NCI-H2196 treated with DMSO at 0.1 percent for 48 hours (cell line): Measurements from ENCODE around the gene RAB32.

ENCODE experiments used
- DNase-seq: peaks from one replicate; lab custom pipeline; 2025; ENCODE audit not compliant: unreplicated experiment; lab: John Stamatoyannopoulos, UW

The RAB32 gene

GRCh38 chr6:146581968-146582367, 38.3 kb downstream of the RAB32 start:
- DNase-seq, result no peak

- DNase-seq, result no peak
Observed at GRCh38 chr6:146582857-146583256, 39.2 kb downstream of the RAB32 start.

GRCh38 chr6:146583966-146584365, 40.3 kb downstream of the RAB32 start:
- DNase-seq, result no peak

- no peak for DNase-seq
Observed at GRCh38 chr6:146587459-146587858, 43.8 kb downstream of the RAB32 start.

- no peak for DNase-seq
Observed at GRCh38 chr6:146590492-146590891, 46.9 kb downstream of the RAB32 start.

- DNase-seq, result no peak
Observed at GRCh38 chr6:146592451-146592850, 48.8 kb downstream of the RAB32 start.

GRCh38 chr6:146593986-146594385, 50.4 kb downstream of the RAB32 start:
- DNase-seq, result no peak

GRCh38 chr6:146594495-146594894, 50.9 kb downstream of the RAB32 start:
- no peak for DNase-seq

- DNase-seq, result no peak
Observed at GRCh38 chr6:146595972-146596731, 52.5 kb downstream of the RAB32 start.

GRCh38 chr6:146598772-146599405, 55.3 kb downstream of the RAB32 start, which contains the start of gene ADGB:
Gene ADGB, plus strand, starts transcription at chr6:146598972. Its CDS starts 69 bp downstream, at chr6:146599041.
- DNase-seq, result no peak

- DNase-seq, result no peak
Observed at GRCh38 chr6:146601352-146601751, 57.7 kb downstream of the RAB32 start.

- no peak for DNase-seq
Observed at GRCh38 chr6:146602526-146602925, 58.9 kb downstream of the RAB32 start.
